AG20443 (cell line): Measurements from ENCODE around the gene CNIH3.
A peak's percentile ranks its signal among the peaks of the same experiment; 100 is the strongest.

Experiments used
- DNase-seq: peaks from one replicate; pipeline ENCODE4 v3.0.0; 2012; ENCODE audit warnings: low spot score, mixed read lengths

The CNIH3 gene

GRCh38 chr1:224721000-224721399, 104.9 kb downstream of the CNIH3 start:
- DNase-seq, result no peak

DNA sequence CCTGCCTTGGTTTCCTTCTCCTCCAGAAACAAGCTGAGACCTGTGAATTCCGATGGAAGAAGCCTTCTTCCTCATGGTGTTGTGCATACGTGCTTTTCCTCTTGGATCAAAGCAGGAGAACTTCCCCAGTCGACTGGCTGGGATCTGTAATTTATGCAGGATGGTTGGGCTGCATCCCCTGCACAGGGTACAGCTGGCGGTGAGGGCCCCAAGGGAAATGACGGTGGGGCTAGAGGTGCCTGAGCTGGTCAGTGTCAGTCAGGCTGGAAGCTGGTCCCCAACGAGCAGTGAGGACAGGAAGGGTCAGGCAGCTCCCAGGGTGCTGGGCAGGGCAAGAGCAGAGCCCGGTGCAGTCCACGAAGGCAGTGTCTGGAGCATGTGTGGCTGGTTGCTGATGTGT, 106.7 kb downstream of the CNIH3 start:
- no peak for DNase-seq

DNA sequence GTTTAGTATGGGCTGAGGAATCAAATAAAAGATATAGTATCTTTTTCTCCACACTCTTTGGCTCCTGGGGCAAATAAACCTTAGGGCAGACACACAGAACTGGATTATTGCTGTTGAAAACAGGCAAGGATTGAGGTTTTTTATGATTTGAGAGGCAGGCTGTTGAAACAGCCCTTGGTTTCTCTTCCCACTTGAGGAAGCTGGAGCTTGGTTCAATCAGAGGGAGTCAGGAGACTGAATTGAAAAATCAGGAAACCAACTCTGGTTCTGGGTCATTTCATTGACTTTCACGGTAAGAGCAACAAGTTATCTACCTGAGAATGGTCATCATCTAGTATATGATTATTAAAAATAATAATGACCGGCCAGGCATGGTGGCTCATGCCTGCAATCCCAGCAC, 108.4 kb downstream of the CNIH3 start:
- DNase-seq, result no peak

GRCh38 chr1:224726441-224727182, 110.5 kb downstream of the CNIH3 start:
- peak; percentile 92 for DNase-seq

DNA sequence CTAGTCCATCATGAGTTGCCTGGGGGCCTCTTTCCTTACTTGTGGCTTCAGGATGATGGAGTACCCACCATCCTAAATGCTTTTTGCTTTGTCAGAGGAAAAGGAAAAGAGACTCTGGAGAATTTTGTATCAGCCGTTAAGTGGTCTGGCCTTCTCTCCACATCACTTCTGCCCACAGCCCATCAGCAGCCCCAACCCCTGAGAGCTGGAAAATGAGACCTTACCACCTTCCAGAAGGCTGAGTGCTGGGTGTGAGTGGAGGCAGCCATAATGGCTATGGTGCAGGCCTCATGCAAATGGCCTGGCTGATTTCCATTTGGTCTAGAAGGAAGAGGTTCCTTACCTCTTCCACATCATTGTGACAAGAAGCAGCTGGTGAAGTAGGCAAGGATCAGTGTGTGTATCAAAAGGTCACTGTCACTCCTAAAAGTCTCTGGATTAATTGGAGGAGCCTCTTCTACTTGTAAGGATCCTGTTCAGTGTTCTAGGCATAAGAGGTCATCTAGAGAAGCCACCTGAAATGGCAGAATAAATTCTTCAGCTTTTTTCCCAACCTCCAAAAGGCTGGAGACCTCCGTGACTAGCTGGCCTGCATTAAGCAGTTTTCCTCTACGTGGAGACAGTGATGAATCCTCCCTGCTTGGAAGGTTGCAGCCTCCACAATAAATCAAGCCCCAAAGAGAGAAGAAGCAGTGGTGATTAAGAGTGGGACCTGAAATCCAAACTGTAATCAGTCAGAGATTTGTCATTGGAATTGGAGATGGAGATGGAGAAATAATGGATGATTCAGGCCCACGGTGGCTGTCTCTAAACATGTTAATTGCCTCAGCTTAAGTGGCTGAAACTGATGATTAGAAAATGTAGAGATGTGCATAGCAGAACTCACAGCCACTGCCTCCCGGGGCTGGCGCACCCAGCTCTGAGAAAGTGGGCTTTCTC, 111.5 kb downstream of the CNIH3 start:
- peak; percentile 52 for DNase-seq

DNA sequence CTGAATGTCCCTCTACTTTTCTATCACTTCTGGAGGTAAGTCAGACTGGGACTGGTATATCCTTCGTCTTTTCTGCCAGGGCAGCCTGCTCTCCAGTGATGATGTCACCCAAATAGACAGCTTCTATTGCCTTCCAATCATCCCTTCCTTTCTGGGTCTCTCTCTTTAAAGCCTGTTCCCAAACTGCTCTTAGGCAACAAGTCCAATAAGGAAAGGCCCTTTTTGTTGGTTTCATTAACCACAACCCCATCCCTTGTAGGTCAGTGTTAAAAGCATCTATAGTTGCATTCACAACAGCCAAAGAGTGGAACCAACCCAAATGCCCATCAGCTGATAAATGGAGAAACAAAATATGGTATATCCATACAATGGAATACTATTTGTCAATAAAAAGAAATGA, 114.4 kb downstream of the CNIH3 start:
- DNase-seq, result no peak

GRCh38 chr1:224730965-224731364, 114.8 kb downstream of the CNIH3 start:
- no peak for DNase-seq

GRCh38 chr1:224731633-224732032, 115.5 kb downstream of the CNIH3 start:
- DNase-seq, result no peak

- no peak for DNase-seq
Observed at GRCh38 chr1:224732377-224733026, 116.4 kb downstream of the CNIH3 start.

DNA sequence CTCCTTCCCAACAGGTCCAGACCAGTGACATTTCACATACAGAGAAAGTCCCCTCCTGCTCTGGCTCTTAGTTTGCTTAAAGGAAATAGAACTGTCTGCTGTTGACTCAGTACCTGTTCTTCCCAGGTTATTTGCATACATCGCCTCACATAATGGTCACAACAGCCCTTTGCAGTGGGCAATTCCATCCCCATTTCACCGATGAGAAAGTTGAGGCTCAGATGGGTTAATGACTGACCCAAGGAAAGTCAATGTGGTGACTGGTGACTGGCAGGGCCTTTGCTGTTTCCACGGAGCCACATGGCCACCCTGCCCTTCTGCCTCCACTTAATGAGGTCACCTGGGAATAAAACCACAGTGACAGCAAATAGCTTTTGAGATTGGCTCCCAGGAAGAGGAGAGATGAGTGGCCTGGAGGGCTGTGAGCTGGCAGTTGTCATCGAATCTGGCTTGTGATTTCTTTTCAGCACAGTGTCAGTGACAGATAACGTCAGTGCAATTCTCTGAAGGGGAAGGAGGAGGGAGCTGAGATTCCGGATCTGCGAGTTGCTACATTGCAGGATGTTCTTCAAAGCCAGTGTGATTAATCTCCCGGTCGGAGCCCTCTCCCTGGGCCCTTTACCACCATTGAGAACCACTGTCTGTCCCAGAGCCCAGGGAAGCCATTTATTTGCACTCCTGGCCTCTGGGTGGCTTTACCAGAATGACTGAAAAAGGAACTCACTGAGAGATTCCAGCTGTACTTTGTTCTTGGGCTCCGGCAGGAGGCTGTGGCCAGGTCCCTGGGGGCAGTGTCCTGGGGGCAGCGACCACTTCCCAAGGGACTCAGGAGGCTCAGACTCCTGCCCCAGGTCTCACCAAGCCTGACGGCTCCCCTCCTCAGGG, 117.2 kb downstream of the CNIH3 start:
- DNase-seq, result peak; percentile 60

GRCh38 chr1:224734261-224734935, 118.3 kb downstream of the CNIH3 start:
- DNase-seq, result no peak

DNA sequence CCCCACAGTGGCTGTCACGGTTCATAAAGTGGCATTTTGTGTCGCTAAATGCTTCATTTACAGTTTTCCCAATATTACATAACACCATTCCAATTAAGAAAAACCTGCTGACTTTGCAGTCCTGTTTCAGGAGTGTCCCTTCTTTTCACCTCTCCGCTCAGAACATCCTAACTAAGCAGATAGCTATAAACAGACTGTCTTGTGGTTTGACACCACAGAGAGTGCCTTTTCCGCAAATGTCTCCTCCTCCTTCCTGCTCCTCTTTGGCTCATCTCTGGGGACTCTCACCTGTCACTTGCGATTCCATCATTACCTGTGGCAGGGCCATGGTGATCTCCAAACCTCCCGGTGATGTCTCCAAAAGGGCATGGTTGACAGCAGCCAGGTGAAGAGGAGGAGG, 119.0 kb downstream of the CNIH3 start:
- no peak for DNase-seq

GRCh38 chr1:224736619-224737352, 120.7 kb downstream of the CNIH3 start:
- peak; percentile 89 for DNase-seq

DNA sequence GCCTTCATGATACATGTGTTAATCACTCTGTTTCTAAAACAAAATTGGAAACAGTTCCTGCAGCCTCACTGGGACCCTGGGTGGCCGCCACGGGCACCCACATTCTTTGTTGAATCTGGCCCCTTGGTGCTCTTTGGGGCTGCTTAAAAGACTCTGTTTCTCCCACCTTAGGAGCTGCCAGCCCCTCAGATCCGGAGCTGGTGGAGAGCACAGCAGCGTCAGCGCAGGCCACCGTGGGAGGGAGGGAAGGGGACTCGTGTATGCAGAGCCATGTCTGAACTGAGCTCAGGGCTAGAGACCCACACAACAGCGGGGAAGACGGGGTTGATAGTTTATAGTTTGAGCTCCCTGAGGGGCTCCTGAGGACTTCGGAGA, 121.2 kb downstream of the CNIH3 start:
- no peak for DNase-seq

DNA sequence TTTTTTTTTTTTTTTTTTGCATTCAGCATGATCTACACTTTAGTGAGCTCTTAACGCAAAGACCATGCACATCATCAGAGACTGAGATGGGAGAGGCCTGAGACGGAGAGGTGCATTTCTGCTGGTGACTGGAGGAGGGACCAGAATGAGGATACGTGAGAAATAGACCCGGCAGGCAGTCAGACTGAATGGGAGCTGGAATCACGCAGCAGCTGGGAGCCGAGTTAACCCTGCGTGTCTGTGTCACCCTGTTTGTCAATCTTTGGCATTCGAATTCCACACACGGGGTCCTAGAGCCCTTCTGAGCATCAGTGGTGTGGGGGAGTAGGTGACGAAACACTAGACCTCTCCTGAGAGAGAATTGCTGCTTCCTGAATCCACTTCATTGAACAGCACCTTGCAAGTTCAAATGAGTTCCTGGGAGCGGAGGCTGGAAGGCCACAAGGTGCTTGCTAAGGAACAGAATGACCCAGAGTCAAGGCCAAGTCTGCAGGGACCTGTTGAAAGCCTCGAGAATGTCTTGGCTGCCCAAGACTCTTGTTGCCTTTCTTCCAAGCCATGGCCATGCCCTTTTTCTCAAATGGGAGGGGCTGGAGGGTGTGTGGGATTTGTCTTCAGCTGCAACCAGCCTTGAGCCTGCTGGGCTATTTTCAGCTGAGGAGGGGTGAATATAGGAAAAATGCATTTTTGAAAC, 123.3 kb downstream of the CNIH3 start:
- DNase-seq, result no peak

DNA sequence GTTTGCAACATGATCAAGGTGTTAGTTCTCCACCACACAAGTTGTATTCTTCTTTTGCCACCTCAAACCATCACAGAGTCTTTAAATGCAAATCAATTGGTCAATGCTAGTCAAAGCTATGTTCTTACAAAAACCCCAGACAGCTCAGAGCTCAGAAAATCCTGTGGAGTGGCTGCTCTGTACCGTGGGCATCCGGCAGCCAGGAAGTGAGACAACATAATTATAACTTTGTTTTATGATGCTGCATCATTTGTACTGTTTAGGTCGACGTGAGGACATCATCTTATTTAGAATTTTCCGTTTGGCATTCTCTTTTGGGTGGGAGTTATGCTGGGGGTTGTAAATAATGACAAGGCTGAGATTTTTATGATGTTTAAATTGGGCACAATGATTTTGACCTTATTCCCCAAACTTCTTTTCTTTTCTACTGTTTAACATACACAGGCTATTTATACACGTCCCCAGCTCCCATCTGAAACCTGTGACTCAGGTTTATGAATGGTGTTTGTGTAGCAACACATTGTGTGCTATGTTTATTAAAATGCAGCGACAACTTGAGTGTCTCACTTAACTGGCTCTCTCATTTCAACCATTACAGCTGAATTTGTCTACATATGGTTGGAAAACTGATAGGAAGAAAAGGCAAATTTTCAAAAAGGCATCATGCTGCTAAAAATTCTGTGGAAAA, 124.0 kb downstream of the CNIH3 start:
- no peak for DNase-seq

GRCh38 chr1:224740685-224741052, 124.6 kb downstream of the CNIH3 start:
- no peak for DNase-seq

DNA sequence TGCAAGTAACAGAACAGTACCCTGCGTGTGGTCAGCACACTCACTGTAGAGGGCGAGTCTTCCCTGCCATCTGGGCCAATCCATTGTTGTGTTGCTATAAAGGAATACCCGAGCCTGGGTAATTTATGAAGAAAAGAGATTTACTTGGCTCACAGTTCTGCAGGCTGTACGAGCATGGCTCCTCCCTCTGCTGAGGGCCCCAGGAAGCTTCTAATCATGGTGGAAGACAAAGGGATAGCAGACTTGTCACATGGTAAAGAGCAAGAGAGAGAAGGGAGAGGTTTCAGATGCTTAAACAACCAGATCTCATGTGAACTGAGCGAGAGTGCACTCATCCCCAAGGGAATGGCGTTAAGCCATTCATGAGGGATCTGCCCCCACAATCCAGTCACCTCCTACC, 126.2 kb downstream of the CNIH3 start:
- DNase-seq, result no peak

- DNase-seq, result no peak
Observed at GRCh38 chr1:224743608-224744164, 127.6 kb downstream of the CNIH3 start.
